ENCODE measurements around the gene GTF2IRD1.

DNA sequence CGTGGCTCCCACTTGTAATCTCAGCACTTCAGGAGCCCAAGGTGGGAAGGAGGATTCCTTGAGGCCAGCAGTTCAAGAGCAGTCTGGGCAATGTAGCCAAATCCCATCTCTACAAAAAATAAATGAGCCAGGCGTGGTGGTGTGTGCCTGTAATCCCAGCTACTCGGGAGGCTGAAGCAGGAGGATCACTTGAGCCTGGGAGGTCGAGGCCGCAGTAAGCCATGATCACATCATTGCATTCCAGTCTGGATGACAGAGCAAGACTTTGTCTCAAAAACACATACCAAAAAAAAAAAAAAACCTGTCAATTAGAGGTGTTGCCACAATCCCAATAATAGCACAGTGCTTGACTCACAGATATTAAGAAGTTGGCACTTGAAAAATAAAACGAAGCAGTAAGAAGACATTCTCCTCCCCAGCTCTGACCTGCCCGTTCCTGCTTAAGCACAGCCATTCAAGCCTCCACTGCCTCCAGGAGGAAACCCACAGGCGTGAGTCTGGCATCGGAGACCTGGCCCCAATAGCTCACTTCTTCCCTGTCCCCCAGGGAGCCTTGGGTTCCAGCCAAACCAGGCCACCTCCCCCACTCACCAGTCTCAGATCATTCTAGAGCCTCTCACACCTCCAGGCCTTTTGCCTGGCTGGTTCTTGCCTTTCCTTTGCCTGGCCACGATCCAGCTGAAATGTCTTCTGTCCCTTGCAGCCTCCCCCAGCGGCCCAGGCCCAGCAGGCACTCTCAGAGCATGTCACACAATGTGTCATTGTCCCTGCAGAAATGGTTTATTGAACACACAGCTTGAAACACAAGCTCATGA, 158.5 kb downstream of the GTF2IRD1 start:
- no peak for TF ChIP-seq POLR2A (IDR thresholded peaks at IDR 0.05)
- TF ChIP-seq, protein P1, sequence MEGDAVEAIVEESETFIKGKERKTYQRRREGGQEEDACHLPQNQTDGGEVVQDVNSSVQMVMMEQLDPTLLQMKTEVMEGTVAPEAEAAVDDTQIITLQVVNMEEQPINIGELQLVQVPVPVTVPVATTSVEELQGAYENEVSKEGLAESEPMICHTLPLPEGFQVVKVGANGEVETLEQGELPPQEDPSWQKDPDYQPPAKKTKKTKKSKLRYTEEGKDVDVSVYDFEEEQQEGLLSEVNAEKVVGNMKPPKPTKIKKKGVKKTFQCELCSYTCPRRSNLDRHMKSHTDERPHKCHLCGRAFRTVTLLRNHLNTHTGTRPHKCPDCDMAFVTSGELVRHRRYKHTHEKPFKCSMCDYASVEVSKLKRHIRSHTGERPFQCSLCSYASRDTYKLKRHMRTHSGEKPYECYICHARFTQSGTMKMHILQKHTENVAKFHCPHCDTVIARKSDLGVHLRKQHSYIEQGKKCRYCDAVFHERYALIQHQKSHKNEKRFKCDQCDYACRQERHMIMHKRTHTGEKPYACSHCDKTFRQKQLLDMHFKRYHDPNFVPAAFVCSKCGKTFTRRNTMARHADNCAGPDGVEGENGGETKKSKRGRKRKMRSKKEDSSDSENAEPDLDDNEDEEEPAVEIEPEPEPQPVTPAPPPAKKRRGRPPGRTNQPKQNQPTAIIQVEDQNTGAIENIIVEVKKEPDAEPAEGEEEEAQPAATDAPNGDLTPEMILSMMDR (IDR thresholded peaks at IDR 0.05 in 8 of 11, conservative IDR thresholded peaks at IDR 0.05 in 3 of 11), result no peak

Measured in spleen (tissue), 7 donors.